Measurements from ENCODE around the gene PARS2. TPM values are rescaled to one million over a fixed set of nuclear protein-coding genes. Genes with fewer than 3 reads are reported as not detected.

The PARS2 gene
- total RNA-seq, 4 donors from 2014 or later = 3.2 to 8.7 (median 5.8) TPM

GRCh38 chr1:54808443-54809207, 44.3 kb upstream of the PARS2 start:
- WGBS = 87% methylated on average over 8 of the region's 12 CpGs
- Histone ChIP-seq H3K9me3 (no peaks in the 10 kb centered on the region), H3K27ac (no peak overlapping the region), H3K4me3 (no peak overlapping the region), H3K36me3 (no peaks in the 10 kb centered on the region), H3K27me3 (no peaks in the 10 kb centered on the region), H3K4me1 (peaks cover 9% of the 10 kb centered on the region)
- TF ChIP-seq EP300 (IDR thresholded peaks at IDR 0.05) (no peak), POLR2A (IDR thresholded peaks at IDR 0.05) (no peak), CTCF (IDR thresholded peaks at IDR 0.05) (peak in 1 of 2 donors; percentile 24), POLR2AphosphoS5 (IDR thresholded peaks at IDR 0.05) (no peak)
- peak; percentile 50 to 71 for DNase-seq (ENCODE audit: low spot score in 2 of 2)

DNA sequence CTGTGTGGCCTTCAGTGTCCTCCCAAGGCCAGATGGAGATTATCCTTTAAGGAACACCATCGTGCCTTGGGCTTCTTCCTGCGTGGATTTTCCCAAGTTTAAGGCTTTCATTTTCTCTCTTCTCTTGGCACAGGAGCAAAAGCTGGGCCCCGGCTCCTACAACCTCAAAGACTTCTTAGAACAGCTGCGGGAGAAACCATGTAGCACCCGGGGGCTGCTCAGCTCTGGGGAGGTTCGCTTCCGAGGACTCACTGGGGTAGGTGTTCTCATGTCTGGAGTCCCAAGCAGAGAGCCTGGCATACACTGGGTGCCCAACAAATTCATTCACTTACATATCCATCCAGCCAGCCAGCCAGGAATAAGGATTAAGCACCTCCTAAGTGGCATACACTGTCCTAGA, 43.4 kb upstream of the PARS2 start:
- TF ChIP-seq EP300 (IDR thresholded peaks at IDR 0.05) (no peak), CTCF (IDR thresholded peaks at IDR 0.05) (no peak), POLR2AphosphoS5 (IDR thresholded peaks at IDR 0.05) (no peak), POLR2A (IDR thresholded peaks at IDR 0.05) (no peak)
- peak; percentile 22 to 29 for DNase-seq (ENCODE audit: low spot score in 2 of 2)
- 83% methylated on average over 7 of the region's 7 CpGs for WGBS
- Histone ChIP-seq H3K27ac (no peak overlapping the region), H3K4me1 (peaks cover 9% of the 10 kb centered on the region), H3K36me3 (no peaks in the 10 kb centered on the region), H3K4me3 (no peak overlapping the region), H3K27me3 (no peaks in the 10 kb centered on the region), H3K9me3 (no peaks in the 10 kb centered on the region)

GRCh38 chr1:54806931-54807611, 42.7 kb upstream of the PARS2 start:
- Histone ChIP-seq H3K27ac (no peak overlapping the region), H3K36me3 (no peaks in the 10 kb centered on the region), H3K27me3 (peaks cover 3% of the 10 kb centered on the region), H3K9me3 (no peaks in the 10 kb centered on the region), H3K4me1 (peaks cover 9% of the 10 kb centered on the region), H3K4me3 (no peak overlapping the region)
- peak; percentile 47 to 49 for DNase-seq (ENCODE audit: low spot score in 2 of 2)
- WGBS = 66% methylated on average over 5 of the region's 11 CpGs
- TF ChIP-seq EP300 (IDR thresholded peaks at IDR 0.05) = no peak
- TF ChIP-seq POLR2AphosphoS5 (IDR thresholded peaks at IDR 0.05) = no peak
- TF ChIP-seq POLR2A (IDR thresholded peaks at IDR 0.05) = no peak
- no peak for TF ChIP-seq CTCF (IDR thresholded peaks at IDR 0.05)

GRCh38 chr1:54805981-54806381, 41.7 kb upstream of the PARS2 start:
- no peak overlapping the region for H3K4me3 ChIP-seq

More at GRCh38 chr1:54805981-54806381, 41.7 kb upstream of the PARS2 start:
- TF ChIP-seq POLR2A (IDR thresholded peaks at IDR 0.05) (no peak), CTCF (IDR thresholded peaks at IDR 0.05) (no peak), POLR2AphosphoS5 (IDR thresholded peaks at IDR 0.05) (no peak), EP300 (IDR thresholded peaks at IDR 0.05) (no peak)
- H3K36me3 ChIP-seq = no peaks in the 10 kb centered on the region
- 73% methylated on average over 13 of the region's 35 CpGs for WGBS
- peak; percentile 46 to 67 for DNase-seq (ENCODE audit: low spot score in 2 of 2)
- no peaks in the 10 kb centered on the region for H3K9me3 ChIP-seq
- peaks cover 12% of the 10 kb centered on the region for H3K27me3 ChIP-seq
- H3K4me1 ChIP-seq = peaks cover 19% of the 10 kb centered on the region
- no peak overlapping the region for H3K27ac ChIP-seq
